Stimulated activated naive CD4-positive, alpha-beta T cell (primary cell): ENCODE results near the gene CDC42BPA.
"Not testable (repeated sequence)": the region's sequence is repeated elsewhere in the genome, so short reads cannot be mapped to it uniquely, and the experiment has no call there.

Source experiments
- DNase-seq, 6 experiments: peaks; one replicate each; lab custom pipeline; 2025; lab: John Stamatoyannopoulos, UW

Gene CDC42BPA

DNA sequence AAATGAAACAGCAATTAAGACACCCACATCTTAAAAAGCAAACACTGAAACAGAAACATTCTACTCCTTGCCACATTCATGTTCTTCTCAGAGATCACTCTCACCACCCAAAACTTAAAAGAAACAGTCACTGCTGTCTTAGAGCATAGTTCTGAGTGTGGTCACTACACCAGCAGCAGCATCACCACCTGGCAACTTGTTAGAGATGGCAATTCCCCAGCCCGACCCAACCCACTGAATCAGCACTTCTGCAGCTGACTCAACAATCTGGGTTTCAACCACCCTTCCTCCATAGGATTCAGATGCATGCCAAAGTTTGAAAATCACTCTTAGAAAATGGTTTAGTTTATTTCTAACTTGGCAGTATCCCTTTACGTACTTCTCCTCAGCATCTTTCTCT lies 126.1 kb downstream of the CDC42BPA start:
- no peak for DNase-seq

DNA sequence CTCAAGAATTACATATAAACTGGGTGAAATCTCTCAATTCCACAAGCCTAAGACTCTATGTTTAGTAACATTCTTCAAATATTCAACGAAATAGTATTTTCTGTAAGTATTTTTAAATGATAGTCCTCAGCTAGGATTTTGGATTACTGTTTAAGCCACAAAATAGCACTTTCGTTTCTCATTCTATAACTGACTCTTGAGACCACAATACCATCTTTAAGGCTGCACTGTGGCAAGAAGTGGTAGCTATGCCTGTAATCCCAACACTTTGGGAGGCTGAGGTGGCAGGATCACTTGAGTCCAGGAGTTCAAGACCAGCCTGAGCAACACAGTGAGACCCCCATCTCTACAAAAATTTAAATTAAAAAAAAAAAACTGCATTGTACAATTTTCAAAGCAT lies 126.7 kb downstream of the CDC42BPA start:
- DNase-seq: no peak

DNA sequence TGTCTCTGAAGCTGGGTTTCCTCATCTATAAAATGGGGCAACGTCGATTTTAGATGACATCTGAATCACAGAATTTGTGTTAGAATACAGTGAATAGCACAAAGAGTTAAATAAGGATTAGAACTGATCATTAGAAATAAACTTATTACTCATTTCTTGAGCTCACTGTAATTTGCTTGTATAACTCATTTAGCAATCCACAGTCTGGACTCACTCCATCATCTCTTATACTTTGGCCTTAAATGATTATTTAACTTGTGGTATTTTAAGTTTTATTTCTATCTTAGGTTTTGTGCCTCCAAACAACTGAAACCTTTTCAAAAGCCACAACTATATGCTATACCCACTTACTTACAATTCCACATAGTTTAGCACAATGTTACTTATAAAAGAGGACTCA lies 128.0 kb downstream of the CDC42BPA start:
- DNase-seq: no peak

DNA sequence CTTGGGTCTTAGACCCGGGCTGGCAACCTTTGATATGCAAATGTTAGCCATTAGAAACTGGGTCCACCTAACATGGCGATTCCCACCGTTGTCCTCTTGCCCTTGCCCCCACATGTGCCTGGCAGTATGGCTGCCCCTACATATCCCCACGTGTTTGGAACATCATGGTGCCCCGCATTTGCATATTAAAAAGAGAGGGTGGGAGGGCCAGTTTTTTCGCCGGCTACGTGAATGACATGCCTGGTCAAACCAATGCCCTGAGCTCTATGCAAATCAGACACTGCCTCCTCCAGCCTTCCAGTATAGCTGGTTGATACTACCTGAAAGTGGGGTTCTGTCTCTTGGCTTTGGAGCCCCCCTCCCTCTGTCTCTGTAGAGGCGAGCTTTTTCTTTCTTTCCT lies 133.0 kb downstream of the CDC42BPA start:
- no peak for DNase-seq

DNA sequence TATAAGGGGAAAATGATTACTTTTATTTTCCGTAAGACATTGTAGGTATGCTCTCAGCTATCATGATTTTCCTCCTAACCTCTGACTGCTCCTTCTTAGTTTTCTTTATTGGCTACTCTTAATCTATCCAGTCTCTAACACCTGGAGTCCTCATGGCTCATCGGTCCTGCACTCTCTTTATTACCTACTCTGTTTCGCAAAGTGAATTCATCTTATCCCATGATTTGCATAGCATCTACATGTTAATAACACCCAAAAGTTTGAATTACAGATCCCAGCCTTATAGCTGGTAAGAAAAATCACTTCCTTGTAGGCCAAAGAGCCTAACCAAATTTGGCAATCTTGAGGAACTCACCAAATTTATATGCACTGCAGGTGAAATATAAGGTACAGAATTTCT lies 136.3 kb downstream of the CDC42BPA start:
- no peak for DNase-seq

DNA sequence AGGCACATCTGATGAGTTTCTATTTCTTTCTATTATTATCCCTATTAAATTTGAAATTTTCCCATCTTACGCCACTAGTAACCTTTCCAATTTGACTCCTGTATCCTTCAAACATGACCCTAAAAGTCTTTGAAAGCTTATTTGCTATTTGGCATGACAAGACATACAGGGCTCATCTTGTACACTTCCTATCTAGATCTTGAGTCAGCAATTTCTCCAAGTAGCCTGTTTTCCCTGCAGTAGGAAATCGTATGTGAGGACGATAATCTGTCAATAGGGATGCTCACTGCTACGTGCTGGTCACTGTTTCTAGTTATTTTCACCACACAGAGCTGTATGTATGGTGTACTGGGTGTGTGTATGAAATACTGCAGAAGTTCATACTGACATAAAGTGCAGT lies 142.7 kb downstream of the CDC42BPA start:
- DNase-seq: no peak

DNA sequence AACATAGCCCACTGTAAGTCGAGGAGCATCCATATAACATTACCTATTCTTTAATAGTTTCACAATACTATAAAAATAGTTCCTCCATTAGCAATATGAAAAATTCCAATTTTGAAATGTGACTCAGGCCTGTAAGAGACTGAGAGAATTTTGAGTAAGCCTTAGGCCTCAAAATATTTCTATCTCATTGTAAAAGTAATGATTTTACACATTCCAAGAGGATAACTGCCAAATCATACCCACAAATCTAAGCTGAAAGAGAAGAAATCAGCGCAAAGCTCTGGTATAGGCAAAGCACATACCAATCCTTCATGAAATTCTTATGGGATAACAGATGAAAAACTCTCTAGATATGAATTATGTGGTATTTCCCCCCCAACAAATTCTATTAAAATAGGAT lies 144.1 kb downstream of the CDC42BPA start:
- DNase-seq: no peak

DNA sequence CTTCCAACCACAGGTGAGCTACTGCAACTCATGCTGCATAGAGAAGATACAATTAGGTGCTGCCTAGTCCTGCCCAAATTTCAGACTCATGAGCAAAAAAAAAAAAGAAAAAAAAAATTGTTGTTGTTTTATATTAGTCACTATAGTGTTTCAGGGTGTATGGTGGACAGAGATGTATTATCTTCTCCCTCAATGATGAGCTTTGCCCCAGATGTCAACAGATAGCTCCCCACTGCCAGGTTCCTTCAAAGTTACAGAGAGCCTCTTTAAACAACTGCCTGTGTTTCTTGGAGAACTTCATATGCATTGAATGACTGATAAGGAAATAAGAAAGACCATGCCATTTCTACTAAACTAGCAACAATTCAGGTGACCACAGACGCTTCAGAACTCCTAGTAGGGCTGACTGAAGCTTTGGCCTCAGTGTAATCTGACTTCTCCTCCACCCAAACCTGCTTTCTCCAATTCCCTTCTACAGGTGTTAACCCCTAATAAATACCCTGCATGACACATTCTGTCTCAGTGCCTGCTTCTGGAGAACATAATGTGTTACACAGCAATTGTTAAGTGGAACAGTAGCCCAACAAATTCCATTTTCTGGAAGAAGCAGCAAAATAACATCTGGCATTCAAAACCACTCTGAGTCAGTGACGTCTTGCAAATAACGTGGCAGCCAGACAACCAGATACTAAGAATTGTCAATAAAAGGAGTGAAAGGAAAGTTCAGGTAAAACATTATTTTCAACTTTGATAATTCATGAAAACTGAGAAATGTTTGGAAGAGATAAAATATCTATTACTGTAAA lies 147.7 kb downstream of the CDC42BPA start:
- DNase-seq: no peak

DNA sequence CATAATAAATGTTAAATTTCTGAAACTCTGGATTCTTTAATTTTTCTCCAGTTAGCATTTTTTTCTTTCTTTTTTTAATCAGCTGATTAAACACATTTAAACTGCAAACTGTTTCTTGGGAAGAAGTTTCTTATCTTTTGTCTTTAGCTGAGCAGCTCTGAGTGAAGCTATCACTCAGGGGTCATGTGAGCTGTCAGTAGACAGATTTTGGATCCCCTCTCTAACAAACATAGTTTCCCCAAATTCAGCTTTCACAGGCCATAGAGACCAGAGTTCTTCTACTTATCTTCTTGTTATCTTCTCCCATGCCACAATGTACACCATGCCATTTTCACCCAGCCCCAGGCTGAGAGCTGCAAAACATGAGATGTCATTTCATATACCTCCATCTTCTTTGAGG lies 148.9 kb downstream of the CDC42BPA start:
- no peak for DNase-seq

DNA sequence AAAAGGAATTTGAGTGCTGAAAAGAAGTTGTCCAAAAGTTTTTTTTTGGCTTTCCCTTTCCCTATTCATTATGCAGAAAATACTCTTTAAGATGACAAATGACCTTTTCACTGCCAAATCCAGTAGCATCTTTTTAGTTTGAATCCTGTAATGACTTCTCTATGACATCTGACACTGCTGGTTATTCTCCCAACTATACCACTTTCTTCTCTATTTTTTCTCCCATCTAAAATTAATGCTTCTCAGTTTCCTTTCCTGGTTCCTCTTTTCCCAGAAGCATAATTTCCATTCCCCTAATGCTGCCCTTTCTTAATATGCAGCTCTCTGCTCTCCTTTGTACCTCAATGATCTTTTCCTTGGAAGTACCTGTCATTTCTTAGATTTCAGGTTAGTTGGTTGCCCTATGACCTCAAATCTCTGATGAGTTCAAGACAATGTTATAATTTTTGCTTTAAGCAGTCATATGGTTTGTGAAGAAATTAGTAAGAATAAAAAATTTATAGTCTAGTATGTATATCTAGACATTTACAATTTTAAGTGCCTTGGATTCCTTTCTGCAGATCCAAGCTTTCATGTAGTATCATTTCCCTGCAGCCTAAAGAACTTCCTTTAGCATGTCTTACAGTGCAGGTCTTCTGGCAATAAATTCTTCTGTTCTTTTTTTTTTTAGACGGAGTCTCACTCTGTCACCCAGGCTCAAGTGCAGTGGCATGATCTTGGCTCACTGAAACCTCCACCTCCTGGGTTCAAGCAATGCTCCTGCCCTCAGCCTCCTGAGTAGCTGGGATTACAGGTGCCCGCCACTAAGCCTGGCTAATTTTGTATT lies 150.8 kb downstream of the CDC42BPA start:
- no peak for DNase-seq

DNA sequence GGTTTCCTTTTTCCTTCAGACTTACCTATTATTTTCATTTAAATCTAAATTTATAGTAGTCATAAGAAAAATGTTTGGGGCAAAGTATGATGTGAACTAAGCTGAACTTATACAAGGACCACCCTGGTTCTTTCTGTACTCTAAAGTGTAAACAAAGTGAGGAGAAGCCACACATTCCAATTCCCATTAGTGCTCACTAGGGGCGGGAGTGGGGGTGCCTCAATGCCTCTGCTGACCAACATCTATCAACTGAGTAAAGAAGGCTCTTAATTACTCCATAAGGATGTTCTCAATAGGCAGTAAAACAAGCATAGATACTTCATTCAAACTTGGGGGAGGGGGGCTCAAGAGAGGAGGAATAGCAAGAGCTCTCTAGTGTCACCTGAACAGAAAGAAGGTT lies 151.7 kb downstream of the CDC42BPA start:
- DNase-seq: no peak

DNA sequence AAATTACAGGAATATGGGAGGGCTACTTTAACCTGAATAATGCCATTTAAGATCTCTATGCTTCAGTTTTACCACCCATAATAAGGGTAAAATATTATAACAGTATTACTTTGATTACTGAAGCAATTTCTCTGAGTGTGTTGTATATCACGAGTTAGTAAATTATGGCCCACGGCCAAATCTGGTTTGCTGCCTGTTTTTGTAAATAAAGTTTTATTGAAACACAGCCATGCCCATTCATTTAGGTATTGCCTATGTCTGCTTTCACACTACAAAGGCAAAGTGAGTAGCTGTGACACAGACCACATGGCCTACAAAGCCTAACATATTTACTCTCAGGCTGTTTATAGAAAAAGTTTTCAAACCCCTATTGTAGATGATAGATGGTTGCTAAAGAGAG lies 156.8 kb downstream of the CDC42BPA start:
- no peak for DNase-seq

DNA sequence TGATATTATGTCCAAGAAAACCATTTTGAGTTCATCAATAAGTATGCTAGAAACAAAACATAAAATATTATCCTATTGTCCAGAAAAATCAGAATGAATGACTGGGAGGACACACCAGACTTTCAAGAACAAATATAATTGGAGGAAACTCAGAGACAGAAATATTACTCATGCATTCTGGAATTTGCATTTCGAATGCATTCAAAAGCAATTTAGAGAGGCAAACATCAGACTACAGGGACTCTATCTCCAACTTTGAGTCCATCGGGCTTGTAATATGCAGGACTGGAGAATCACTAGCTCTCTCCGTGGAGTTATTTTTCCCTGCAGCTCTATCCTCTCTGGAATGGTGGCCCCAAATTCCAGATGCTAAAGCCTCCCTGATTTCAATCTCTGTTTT lies 161.8 kb downstream of the CDC42BPA start:
- DNase-seq: no peak

DNA sequence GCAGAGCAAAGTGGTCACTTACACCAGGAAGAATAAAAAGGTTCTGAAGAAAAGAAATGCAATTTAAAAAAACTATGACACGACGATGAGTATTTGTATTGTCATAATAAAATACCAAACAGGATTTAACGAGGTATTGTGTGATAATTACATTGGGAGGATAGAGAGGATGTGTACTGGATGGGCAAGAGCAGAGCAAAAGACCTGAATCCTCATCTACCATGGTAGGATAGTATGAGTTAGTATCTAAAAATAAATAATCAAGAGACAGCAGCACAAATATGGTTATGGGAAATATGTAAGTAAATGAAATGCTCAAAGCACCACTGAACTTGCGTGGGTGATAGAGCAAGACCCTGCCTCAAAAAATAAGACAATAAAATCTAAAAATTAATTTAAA lies 162.6 kb downstream of the CDC42BPA start:
- no peak for DNase-seq

DNA sequence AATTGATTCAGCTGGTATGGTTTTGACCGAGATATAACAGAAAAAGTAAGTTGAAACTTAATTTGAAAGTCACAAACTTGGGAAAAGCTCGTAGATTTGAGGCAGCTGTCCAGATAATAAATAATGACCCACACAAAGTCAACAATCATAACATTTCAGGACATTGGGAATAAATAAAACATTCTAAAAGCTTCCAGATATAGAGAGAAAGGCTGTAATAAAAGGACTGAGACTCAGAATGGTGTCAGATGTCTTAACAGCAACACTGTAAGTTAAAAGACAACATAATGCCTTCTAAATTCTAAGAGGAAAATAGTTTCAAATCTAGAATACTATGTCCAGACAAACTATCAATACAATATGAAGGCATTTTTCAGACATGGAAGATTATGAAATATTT lies 163.3 kb downstream of the CDC42BPA start:
- no peak for DNase-seq

DNA sequence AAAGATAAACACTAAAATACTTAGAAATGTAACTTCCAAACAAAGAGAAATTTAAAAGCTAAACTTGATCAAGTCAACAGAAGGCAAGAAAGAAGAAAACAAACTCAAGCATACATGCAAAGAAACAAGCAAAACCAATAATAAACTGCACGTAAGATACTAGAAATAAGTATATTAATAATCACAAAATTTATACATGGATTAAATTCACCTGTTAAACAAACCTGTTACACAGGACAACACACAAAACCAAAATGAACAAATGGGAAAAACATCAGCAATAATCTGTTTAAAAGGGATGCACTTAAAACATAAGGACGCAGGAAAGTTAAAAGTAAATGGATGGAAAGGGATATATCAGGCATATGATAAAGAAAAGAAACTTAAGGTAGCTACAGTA lies 165.8 kb downstream of the CDC42BPA start:
- no peak for DNase-seq

DNA sequence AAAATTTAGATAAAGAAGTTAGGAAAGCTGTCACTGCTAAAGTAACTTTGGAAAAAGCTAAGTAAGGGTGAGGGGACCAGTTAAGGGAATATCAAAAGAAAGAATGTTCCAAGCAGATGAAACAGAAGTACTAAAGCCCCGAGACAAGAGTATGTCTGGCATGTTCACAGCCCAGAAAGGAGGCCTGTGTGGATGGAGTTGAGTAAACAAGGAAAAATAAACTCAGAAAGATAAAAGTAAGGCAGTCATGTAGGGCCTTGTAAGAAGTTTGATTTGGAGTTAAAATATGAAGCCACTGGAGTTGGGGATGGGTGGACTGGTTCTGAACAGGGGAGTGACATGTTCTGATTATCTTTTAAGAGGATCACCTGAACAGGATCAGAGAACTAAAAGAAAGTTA lies 177.9 kb downstream of the CDC42BPA start:
- DNase-seq: no peak

DNA sequence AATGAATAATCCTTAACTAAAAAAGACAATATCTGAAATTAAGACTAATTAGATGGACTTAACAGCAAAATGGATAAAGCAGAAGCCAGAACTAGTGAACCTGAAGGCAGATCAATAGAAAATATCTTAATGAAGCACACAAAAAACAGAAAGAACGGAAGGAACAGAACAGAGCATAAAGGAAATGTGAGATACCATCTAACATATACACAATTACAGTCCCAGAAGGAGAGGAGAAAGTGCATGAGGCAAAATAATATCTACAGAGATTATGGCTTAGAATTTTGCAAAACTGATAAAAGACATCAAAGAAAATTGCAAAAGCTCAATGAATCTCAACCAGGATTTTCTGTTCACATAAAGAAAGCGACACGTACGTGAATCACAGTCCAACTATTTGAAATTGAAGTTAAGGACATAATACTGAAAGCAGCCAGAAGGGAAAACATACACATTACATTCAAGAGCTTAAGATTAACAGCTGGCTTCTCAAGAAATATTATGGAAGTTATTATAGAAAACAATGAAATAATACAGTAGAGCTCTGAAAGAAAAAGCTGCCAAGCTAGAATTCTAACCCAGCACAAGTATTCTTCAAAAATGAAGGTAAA lies 182.0 kb downstream of the CDC42BPA start:
- no peak for DNase-seq

DNA sequence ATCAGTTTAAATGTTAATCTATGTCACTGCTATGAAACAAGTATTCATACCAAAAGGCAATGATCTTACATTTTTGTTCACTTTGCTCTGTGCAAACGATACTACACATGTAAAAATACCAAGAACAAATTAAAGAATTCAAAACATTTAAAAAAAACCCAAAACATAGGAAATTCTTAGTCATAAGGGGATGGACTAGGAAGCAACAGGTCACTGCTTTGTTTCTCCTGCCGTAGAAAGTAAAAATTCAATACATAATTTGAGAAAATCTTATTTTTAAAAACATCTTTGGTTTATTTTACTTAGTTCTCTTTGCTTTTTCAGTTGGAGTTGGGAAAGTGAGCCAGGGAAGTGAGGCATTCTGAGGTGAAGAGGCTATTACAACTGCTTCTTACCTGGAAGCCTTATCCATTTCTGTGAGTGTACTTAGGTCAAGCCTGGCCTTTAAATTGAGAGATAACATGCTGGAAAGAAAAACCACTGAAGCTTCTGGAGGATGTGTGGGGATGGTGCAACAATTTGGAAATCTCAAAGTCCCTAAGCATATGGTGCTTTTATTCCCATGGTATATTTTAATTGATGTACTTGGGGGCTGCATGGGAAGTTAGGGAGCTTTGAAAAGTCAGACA lies 183.5 kb downstream of the CDC42BPA start:
- no peak for DNase-seq

DNA sequence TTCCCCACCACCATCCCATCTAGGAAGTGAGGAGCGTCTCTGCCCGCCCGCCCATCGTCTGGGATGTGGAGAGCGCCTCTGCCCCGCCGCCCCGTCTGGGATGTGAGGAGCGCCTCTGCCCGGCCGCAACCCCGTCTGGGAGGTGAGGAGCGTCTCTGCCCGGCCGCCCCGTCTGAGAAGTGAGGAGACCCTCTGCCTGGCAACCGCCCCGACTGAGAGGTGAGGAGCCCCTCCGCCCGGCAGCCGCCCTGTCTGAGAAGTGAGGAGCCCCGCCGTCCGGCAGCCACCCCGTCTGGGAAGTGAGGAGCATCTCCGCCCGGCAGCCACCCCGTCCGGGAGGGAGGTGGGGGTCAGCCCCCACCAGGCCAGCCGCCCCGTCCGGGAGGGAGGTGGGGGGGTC lies 185.6 kb downstream of the CDC42BPA start:
- not testable (repeated sequence) for DNase-seq

DNA sequence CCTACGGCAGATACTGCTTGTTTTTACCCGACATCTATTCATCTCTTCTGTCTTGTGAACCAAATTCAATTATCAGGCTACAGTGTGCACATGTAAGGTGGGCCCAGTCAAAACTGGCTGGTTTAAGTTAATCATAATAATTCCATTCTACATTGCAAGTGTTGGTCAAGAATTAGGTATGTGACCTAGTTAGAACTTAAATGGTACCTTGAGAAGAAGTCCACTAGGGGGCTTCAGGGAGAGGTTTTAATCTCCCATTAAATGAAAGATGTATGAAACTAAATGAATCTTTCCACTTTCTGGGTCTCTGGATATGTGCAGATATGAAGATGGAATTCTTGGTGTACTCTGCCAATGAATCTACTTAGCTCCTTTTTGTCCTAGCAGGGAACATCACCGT lies 187.1 kb downstream of the CDC42BPA start:
- no peak for DNase-seq

DNA sequence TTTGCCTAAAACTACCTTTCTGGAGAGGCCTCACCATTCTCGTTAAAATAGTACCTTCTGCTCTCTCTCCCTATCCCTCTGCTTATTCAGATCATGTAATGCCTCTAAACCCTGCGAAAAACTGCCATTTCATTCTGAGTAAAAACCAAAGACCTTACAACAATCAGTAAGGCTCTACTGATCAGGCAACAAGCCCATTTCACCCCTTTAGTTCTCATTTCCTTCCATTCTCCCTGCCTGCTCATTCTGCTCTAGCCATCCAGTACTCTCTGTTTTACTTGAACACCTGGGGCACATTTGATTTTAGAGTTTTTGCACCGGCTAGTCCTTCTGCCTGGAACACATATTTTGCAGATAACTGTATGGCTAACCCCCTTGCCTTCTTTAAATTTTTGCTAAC lies 190.4 kb downstream of the CDC42BPA start:
- DNase-seq: no peak
